Measurements from ENCODE around the gene GAS6. TPM values are rescaled to one million over a fixed set of nuclear protein-coding genes. Genes with fewer than 3 reads are reported as not detected.

The GAS6 gene
- total RNA-seq, 4 donors from 2014 or later = 43.0 to 112 (median 68.5) TPM

- Histone ChIP-seq H3K27ac (peak overlapping the region in 2 of 4 donors; percentile 12 to 14), H3K9me3 (no peaks in the 10 kb centered on the region), H3K36me3 (no peaks in the 10 kb centered on the region), H3K27me3 (peaks cover 0 to 6% (median 0%) of the 10 kb centered on the region in 4 donors), H3K4me1 (peaks cover 0 to 7% (median 0%) of the 10 kb centered on the region in 3 donors), H3K4me3 (no peak overlapping the region)
- 85 to 91% methylated on average over 8 of the region's 8 CpGs for WGBS, 2 donors
- intact Hi-C loops (cut with DNase I) = loop anchor here (5.0 kb wide), 1 partner anchor 89 kb away; no protein-coding TSS in a partner anchor
- no peak for DNase-seq
- no peak for TF ChIP-seq POLR2A (IDR thresholded peaks at IDR 0.05)
- no peak for TF ChIP-seq CTCF (IDR thresholded peaks at IDR 0.05)
Measured at GRCh38 chr13:113905942-113906341, 42.1 kb upstream of the GAS6 start.

DNA sequence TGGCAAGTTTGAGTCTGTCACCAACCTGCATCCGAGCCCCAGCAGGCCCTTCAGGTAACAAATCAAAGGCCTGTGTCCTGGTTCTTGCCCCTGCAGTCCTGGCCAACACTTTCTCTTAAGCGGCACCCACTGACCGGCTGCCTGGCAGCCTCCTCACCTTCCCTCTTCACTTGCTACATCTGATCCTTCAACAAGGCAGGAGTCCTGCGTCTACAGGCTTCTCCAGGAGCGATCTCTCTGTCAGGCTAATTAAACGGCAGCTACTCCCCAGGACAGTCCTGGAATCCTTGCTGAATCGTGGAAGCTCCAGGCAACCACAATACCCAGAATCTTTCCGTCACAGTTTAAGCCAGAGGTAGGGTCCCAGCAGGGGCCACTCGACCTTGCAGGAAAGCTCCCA, 41.1 kb upstream of the GAS6 start:
- no peak for DNase-seq

GRCh38 chr13:113904411-113904810, 40.5 kb upstream of the GAS6 start:
- peak overlapping the region; percentile 3 to 84 (median 66) for H3K27ac ChIP-seq
- H3K4me3 ChIP-seq = no peak overlapping the region
- no peak for DNase-seq
- H3K4me1 ChIP-seq = peaks cover 0 to 7% (median 0%) of the 10 kb centered on the region in 3 donors
- TF ChIP-seq CTCF (IDR thresholded peaks at IDR 0.05) (peak in 5 of 6 experiments; percentile 54 to 67 (median 59)), POLR2A (IDR thresholded peaks at IDR 0.05) (no peak)
- peaks cover 0 to 6% (median 0%) of the 10 kb centered on the region in 4 donors for H3K27me3 ChIP-seq
- H3K9me3 ChIP-seq = no peaks in the 10 kb centered on the region
- intact Hi-C loops (cut with DNase I) = no loop called here
- no peaks in the 10 kb centered on the region for H3K36me3 ChIP-seq
- 55 to 63% methylated on average over 6 to 7 of the region's 8 CpGs for WGBS, 2 donors

More for the DNA sequence above, 41.1 kb upstream of the GAS6 start:
- no peak for TF ChIP-seq POLR2A (IDR thresholded peaks at IDR 0.05)
- TF ChIP-seq CTCF (IDR thresholded peaks at IDR 0.05) = no peak
- WGBS, 2 donors = 76 to 83% methylated on average over 7 of the region's 9 CpGs
- peaks cover 0 to 7% (median 0%) of the 10 kb centered on the region in 3 donors for H3K4me1 ChIP-seq
- H3K27me3 ChIP-seq = peaks cover 0 to 6% (median 0%) of the 10 kb centered on the region in 4 donors
- peak overlapping the region in 3 of 4 donors; percentile 3 to 84 (median 78) for H3K27ac ChIP-seq
- intact Hi-C loops (cut with DNase I) = loop anchor here (5.0 kb wide), 1 partner anchor 88 kb away; no protein-coding TSS in a partner anchor
- no peaks in the 10 kb centered on the region for H3K36me3 ChIP-seq
- no peak overlapping the region for H3K4me3 ChIP-seq
- no peaks in the 10 kb centered on the region for H3K9me3 ChIP-seq

GRCh38 chr13:113903912-113904311, 40.0 kb upstream of the GAS6 start:
- Histone ChIP-seq H3K27me3 (peaks cover 0 to 6% (median 0%) of the 10 kb centered on the region in 4 donors), H3K27ac (peak overlapping the region; percentile 25 to 84 (median 66)), H3K9me3 (no peaks in the 10 kb centered on the region), H3K4me1 (peaks cover 0 to 7% (median 0%) of the 10 kb centered on the region in 3 donors), H3K4me3 (no peak overlapping the region), H3K36me3 (no peaks in the 10 kb centered on the region)
- no peak for DNase-seq
- WGBS, 2 donors = 75 to 76% methylated on average over 9 of the region's 9 CpGs
- intact Hi-C loops (cut with DNase I) = no loop called here
- TF ChIP-seq POLR2A (IDR thresholded peaks at IDR 0.05) (no peak), CTCF (IDR thresholded peaks at IDR 0.05) (no peak)

GRCh38 chr13:113902986-113903775, 39.3 kb upstream of the GAS6 start:
- H3K9me3 ChIP-seq = no peaks in the 10 kb centered on the region
- WGBS, 2 donors = 69 to 79% methylated on average over 12 of the region's 20 CpGs
- no peaks in the 10 kb centered on the region for H3K36me3 ChIP-seq
- peaks cover 0 to 7% (median 0%) of the 10 kb centered on the region in 4 donors for H3K27me3 ChIP-seq
- H3K4me3 ChIP-seq = no peak overlapping the region
- intact Hi-C loops (cut with DNase I) = no loop called here
- TF ChIP-seq CTCF (IDR thresholded peaks at IDR 0.05) (no peak), POLR2A (IDR thresholded peaks at IDR 0.05) (no peak)
- no peak for DNase-seq
- peaks cover 0 to 4% (median 0%) of the 10 kb centered on the region in 3 donors for H3K4me1 ChIP-seq
- peak overlapping the region; percentile 46 to 84 (median 65) for H3K27ac ChIP-seq
